NCI-H2171 treated with DMSO at 0.1 percent for 48 hours (cell line): ENCODE results near the gene RABL2A.
"Not testable (repeated sequence)": the region's sequence is repeated elsewhere in the genome, so short reads cannot be mapped to it uniquely, and the experiment has no call there.

Source experiments
- DNase-seq: peaks from one replicate; lab custom pipeline; 2025; lab: John Stamatoyannopoulos, UW

RABL2A gene

GRCh38 chr2:113685471-113685870 lies 58.4 kb downstream of the RABL2A start:
- DNase-seq: no peak

DNA sequence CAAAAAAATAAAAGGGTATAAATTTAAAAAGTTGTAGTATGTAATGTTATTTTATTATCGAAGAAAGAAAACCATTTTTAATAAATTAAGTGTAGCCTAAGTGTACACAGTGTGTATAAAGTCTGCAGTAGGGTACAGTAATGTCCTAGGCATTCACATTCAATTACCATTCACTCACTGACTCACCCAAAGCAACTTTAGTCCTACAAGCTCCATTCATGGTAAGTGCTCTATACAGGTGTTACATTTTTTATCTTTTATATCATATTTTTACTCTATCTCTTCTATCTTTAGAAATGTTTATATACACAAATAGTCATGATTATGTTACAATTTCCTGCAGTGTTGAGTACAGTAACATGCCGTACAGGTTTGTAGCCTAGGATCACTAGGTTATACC lies 59.5 kb downstream of the RABL2A start:
- no peak for DNase-seq

DNA sequence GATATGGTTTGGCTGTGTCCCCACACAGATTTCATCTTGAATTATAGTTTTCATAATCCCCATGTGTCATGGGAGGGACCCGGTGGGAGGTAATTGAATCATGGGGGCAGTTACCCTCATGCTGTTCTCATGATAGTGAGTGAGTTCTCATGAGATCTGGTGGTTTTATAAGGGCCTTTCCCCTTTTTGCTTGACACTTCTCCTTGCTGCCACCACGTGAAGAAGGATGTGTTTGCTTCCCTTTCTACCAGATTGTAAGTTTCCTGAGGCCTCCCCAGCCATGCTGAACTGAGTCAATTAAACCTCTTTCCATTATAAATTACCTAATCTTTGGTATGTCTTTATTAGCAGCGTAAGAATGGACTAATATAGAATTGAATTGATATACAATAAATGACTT lies 63.8 kb downstream of the RABL2A start:
- DNase-seq: not testable (repeated sequence)
